Measurements from ENCODE around the gene MAB21L4.

The MAB21L4 gene

DNA sequence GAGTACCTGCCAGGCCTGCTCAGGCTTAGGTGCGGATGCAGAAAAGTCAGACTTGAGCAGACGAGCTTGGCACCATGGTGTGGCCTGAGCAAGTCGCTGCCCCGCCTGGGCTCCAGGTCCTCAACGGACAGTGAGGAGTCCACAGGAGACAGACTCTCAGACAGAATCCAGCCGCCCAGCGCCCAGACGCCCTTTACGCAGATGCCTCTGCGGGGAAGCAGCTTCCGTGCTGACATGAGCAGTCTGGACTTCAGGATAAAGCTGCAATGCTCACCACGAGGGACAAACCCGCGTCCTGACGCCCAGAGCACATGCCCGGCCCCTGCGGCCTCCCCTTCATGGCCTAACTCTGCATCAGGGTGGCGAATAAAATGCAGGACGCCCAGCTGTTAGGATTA lies 3.5 kb upstream of the MAB21L4 start:
- DNase-seq (ENCODE audit: low read depth, low spot score) = no peak
- no peak overlapping the region for H3K4me3 ChIP-seq (ENCODE audit: low read depth, low read length)
- TF ChIP-seq, protein P1, sequence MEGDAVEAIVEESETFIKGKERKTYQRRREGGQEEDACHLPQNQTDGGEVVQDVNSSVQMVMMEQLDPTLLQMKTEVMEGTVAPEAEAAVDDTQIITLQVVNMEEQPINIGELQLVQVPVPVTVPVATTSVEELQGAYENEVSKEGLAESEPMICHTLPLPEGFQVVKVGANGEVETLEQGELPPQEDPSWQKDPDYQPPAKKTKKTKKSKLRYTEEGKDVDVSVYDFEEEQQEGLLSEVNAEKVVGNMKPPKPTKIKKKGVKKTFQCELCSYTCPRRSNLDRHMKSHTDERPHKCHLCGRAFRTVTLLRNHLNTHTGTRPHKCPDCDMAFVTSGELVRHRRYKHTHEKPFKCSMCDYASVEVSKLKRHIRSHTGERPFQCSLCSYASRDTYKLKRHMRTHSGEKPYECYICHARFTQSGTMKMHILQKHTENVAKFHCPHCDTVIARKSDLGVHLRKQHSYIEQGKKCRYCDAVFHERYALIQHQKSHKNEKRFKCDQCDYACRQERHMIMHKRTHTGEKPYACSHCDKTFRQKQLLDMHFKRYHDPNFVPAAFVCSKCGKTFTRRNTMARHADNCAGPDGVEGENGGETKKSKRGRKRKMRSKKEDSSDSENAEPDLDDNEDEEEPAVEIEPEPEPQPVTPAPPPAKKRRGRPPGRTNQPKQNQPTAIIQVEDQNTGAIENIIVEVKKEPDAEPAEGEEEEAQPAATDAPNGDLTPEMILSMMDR (IDR thresholded peaks at IDR 0.05; ENCODE audit: low read depth, low read length) = no peak
- in situ Hi-C loops (cut with HindIII; ENCODE audit: low sequenced_read_pairs) = no loop called here

DNA sequence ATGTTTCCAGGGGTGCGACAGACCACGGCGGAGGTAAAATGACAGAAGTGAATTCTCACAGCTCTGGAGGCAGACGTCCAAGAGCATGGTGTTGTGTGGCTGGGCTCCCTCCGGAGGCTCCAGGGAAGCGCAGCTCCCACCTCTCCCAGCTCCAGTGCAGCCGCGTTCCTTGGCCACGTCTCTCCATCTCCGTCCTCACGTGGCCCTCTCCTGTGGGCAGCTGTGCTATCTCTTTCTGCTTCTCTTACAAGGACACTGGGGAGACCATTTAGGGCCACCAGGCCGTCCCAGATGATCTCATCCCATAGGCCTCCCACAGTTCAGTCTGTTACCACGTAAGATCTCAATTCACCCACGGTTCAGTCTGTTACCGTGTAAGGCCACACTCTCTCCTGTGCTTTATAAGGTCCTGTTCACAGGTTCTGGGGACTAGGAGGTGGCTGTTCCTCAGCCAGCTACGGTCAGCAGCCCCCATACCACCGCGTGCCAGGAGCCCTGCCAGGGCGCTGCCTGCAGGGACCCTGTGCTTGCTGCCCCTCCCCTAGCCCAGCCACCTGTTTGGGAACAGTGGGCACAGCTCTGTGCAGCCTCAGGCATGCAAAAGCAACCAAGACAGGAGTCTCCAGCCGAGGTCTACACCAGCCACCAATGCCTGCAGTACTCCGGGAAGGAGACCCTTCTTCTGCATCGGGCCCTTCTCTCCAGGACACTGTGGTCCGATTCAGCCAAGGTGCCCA lies 2.9 kb upstream of the MAB21L4 start:
- no peak overlapping the region for H3K4me3 ChIP-seq (ENCODE audit: low read depth, low read length)
- TF ChIP-seq, protein P1 (IDR thresholded peaks at IDR 0.05; ENCODE audit: low read depth, low read length) = no peak
- DNase-seq (ENCODE audit: low read depth, low spot score) = no peak
- in situ Hi-C loops (cut with HindIII; ENCODE audit: low sequenced_read_pairs) = no loop called here

DNA sequence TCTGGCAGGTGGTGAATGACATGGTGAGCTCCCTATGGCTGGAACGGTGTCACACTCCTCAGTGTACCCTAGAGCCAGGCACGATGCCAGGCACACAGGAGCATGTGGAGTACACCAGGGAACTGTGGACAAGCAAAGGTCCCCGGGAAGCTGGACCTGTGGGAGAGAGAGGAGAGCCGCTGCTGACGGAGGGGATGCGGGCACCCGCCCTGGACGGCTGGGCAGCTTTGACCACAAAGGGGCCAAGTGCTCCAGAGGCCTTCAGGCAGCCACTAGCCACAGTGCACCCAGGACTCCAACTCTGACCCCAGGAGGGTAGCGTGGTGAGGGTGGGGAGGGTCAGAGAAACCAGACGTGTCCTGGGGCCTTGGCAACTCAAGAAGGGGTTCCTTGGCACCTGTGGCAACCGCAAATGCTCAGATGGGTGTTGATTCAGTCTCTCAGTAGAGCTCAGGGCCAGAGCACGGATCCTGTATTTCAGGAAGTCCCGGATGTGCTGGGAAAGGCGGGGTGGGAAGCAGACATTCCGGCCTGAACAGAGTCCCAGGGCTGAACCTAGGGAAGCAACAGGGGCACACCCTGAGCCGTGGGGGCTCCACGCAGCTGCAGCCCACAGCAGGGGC lies 2.3 kb upstream of the MAB21L4 start:
- no peak for DNase-seq (ENCODE audit: low read depth, low spot score)
- TF ChIP-seq, protein P1 (IDR thresholded peaks at IDR 0.05; ENCODE audit: low read depth, low read length) = no peak
- in situ Hi-C loops (cut with HindIII; ENCODE audit: low sequenced_read_pairs) = no loop called here
- H3K4me3 ChIP-seq (ENCODE audit: low read depth, low read length) = no peak overlapping the region

DNA sequence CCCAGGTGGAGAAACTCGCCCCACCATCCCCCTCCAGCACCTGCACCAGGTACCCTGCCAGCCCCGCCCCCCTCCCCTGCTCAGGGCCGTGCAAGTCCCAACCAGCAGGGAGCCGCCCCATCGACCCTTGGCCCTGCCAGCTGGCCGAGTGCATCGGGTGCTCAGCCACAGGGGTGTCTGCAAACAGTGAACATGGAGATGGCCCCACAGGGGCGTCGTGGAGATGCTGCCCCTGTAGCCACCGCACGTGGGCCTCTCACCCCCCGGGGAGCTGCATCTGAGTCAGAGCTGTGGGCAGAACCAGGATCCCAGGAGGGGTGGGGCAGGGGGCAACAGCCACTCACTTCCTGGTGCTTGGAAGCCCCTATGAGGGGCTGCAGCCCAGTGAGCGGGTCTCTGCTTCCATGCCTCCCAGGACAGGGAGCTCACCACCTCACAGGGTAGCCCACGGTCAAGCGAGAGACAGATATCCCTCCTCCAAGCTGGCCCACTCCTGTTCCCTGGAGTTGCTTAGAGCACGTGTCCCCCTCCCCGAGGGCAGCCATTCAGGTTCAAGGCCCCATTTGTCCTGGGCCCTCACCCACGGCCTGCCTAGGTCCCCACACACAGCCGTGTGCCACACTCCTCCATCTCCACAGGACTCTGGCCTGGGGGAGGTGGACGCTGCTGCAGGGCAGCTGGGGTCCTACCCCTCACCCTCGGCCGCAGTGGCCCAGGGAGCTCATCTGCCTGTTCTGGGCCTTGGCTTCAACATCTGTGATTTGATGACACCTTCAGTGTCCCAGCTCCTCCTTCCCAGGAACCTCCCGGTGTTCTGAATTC lies 1.1 kb upstream of the MAB21L4 start:
- TF ChIP-seq, protein P1 (IDR thresholded peaks at IDR 0.05; ENCODE audit: low read depth, low read length) = no peak

DNA sequence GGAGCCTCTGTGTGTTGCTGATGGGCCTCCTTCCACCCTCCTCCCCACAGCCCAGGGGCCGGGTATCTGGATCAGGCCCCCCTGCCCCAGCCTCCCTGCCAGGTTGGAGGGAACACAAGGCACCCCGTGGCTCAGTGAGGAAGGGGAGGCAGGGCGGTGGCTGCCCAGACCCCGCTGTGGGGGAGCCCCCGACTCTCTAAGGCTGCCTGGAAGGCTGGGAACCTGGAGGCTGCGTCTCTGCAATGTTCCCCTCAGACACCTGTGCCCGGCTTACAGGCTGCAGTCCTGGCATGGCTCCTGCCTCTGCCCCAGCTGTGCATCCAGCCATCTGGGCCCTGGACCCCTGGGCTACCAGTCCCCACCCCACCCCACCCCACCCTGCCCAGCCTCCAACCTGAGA lies 438 bp upstream of the MAB21L4 start:
- no peak for DNase-seq (ENCODE audit: low read depth, low spot score)
- H3K4me3 ChIP-seq (ENCODE audit: low read depth, low read length) = no peak overlapping the region
- in situ Hi-C loops (cut with HindIII; ENCODE audit: low sequenced_read_pairs) = no loop called here
- TF ChIP-seq, protein P1 (IDR thresholded peaks at IDR 0.05; ENCODE audit: low read depth, low read length) = no peak

More for the DNA sequence above, 1.1 kb upstream of the MAB21L4 start:
- H3K4me3 ChIP-seq (ENCODE audit: low read depth, low read length) = no peak overlapping the region
- DNase-seq (ENCODE audit: low read depth, low spot score) = no peak
- in situ Hi-C loops (cut with HindIII; ENCODE audit: low sequenced_read_pairs) = no loop called here

DNA sequence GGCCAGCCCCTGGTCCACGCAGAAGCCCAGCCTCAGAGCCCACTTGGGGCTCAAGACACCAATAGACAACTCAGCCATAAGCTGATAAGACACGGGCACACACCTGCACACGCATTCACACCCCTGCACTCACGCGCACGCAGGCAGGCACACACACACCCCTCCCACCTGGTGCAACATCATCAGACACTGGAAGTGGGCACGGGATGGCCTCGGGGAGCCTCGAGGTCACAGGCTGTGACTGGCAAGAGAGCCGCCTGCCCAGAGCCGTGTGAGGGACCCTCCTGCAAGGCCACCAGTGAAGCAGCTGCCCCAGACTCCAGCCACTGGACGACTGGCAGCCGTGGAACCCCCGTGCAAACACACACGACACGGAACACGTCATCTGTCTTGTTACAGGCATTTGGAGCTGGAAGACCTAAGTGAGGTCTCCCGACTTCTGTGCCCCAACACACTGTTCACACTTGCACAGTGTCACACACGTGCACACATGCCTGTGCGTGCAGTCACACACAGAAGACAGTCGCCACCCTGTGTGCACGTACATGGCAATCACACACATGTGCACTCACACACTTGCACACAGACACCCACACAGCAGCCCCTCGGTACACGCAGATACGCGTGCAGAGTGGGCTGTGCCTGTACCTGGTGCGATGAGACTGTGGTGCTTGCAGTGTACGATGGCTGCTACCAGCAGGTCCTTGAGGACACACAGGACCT lies 959 bp downstream of the MAB21L4 start:
- TF ChIP-seq, protein P1 (IDR thresholded peaks at IDR 0.05; ENCODE audit: low read depth, low read length) = no peak
- in situ Hi-C loops (cut with HindIII; ENCODE audit: low sequenced_read_pairs) = no loop called here

More for the DNA sequence above, 959 bp downstream of the MAB21L4 start:
- no peak overlapping the region for H3K4me3 ChIP-seq (ENCODE audit: low read depth, low read length)
- no peak for DNase-seq (ENCODE audit: low read depth, low spot score)

All from astrocyte of the spinal cord (primary cell).